ENCODE data around the gene SLIT3. TPM values are rescaled to one million over a fixed set of nuclear protein-coding genes. Genes with fewer than 3 reads are reported as not detected.

SLIT3 gene
- total and polyA plus RNA-seq, 9 of the 15 experiments (the other 6 are each of a cell fraction or from before 2014, with no cell fraction given), result 0.01 to 0.04 TPM; not detected in 7

- POLR2A ChIA-PET, result interaction anchor here (0.6 to 0.7 kb wide), 2 partner anchors 87 to 1188 kb away, joined by 3 read pairs; no protein-coding TSS in a partner anchor
- WGBS (ENCODE audit: insufficient coverage, low coverage, missing lambda C conversion rate), result 0% methylated on average over 1 of the region's 1 CpG
- in situ Hi-C loops (cut with MboI), result loop anchor here (25.0 kb wide), 1 partner anchor 406 kb away; no protein-coding TSS in a partner anchor
Observed at GRCh38 chr5:168668078-168668477, 632.9 kb downstream of the SLIT3 start.

More at GRCh38 chr5:168668078-168668477, 632.9 kb downstream of the SLIT3 start:
- Histone ChIP-seq H3K79me2 (ENCODE audit: control insufficient read depth, insufficient read depth, low read length) (no peaks in the 10 kb centered on the region), H3K27ac (ENCODE audit: extremely low read depth, low read depth, low read length) (no peak overlapping the region), H3K9me1 (ENCODE audit: control insufficient read depth, insufficient read depth, low read length) (no peaks in the 10 kb centered on the region), H4K20me1 (replicated peaks; ENCODE audit: control insufficient read depth, insufficient read depth, low read length) (0 out of 2 replicates have a peak, but pooled peaks cover 2% of the 10 kb centered on the region), H3K4me2 (ENCODE audit: insufficient read depth, low read length) (no peak overlapping the region), H3K9ac (ENCODE audit: insufficient read depth in 1 of 2, low read depth in 2 of 2, low read length in 2 of 2) (no peak overlapping the region), H2AFZ (ENCODE audit: low read depth, low read length) (no peak overlapping the region), H3K27me3 (ENCODE audit: control insufficient read depth in 2 of 2, insufficient read depth in 2 of 2, low read length in 2 of 2) (peaks cover 7 to 40% of the 10 kb centered on the region in 2 experiments), H3K4me3 (no peak overlapping the region), H3K9me3 (replicated peaks; ENCODE audit: control insufficient read depth, insufficient read depth, low read depth, low read length) (no peaks in the 10 kb centered on the region), H3K36me3 (ENCODE audit: control insufficient read depth, insufficient read depth, low read length) (no peaks in the 10 kb centered on the region), H3K4me1 (replicated peaks in 1 of 2; ENCODE audit: control insufficient read depth in 2 of 2, insufficient read depth in 2 of 2, low read length in 2 of 2) (peaks cover 0 to 6% of the 10 kb centered on the region in 2 experiments; a peak in 1 of 5 replicates)
- intact Hi-C loops (cut with micrococcal nuclease), result no loop called here
- no TSS peak for BruUV-seq (replicated peaks)
- CTCF ChIA-PET (ENCODE audit: low intra/inter-chr PET ratio), result no interaction called here
- FAIRE-seq (no peak), DNase-seq (ENCODE audit: extremely low read depth in 1 of 4, low spot score in 3 of 4) (no peak), ATAC-seq (no peak)
- TF ChIP-seq ZNF551 (CRISPR knock-in tag; IDR thresholded peaks at IDR 0.05) (no peak), ETV1 (tag; conservative IDR thresholded peaks at IDR 0.05; ENCODE audit: low read depth) (no peak), TAF9B (IDR thresholded peaks at IDR 0.05; ENCODE audit: partially characterized antibody) (no peak), DPF2 (IDR thresholded peaks at IDR 0.05) (no peak), TCF3 (CRISPR knock-in tag; IDR thresholded peaks at IDR 0.05) (no peak), IRF1 (CRISPR knock-in tag; IDR thresholded peaks at IDR 0.05; ENCODE audit: borderline replicate concordance) (no peak), NCOA6 (IDR thresholded peaks at IDR 0.05) (no peak), U2AF1 (optimal IDR thresholded peaks at IDR 0.05; ENCODE audit: low read depth, low read length) (no peak), PURB (CRISPR knock-in tag; IDR thresholded peaks at IDR 0.05; ENCODE audit: low read depth) (no peak), CBX5 (IDR thresholded peaks at IDR 0.05; ENCODE audit: borderline replicate concordance, low read depth) (no peak), POLR2B (IDR thresholded peaks at IDR 0.05; ENCODE audit: low read depth, partially characterized antibody) (no peak), ESRRB (CRISPR knock-in tag; IDR thresholded peaks at IDR 0.05; ENCODE audit: borderline replicate concordance) (no peak), MCM2 (IDR thresholded peaks at IDR 0.05; ENCODE audit: low read depth) (no peak), POLR2AphosphoS2 (IDR thresholded peaks at IDR 0.05; ENCODE audit: low read length) (no peak), UBTF (IDR thresholded peaks at IDR 0.05; ENCODE audit: borderline replicate concordance in 1 of 2, low read depth in 2 of 2, low read length in 2 of 2) (no peak), NFE2 (IDR thresholded peaks at IDR 0.05; ENCODE audit: low read depth) (no peak), ZKSCAN3 (CRISPR knock-in tag; IDR thresholded peaks at IDR 0.05) (no peak)
